GM23338 (cell line): ENCODE measurements around the gene GTF3C1. TPM values are rescaled to one million over a fixed set of nuclear protein-coding genes. Genes with fewer than 3 reads are reported as not detected.

ENCODE experiments used
- CREB1 ChIP-seq: fragments of 250-450 bp; sonication (Bioruptor Pico); IDR thresholded peaks from 2 replicates; pipeline ENCODE4 v1.5.0; 2020; ENCODE audit warnings: low read depth, mild to moderate bottlenecking, moderate library complexity
- EZH2 ChIP-seq: fragments of 200-600 bp; sonication (generic); IDR thresholded peaks from one replicate; pipeline ENCODE4 v1.8.0; 2017; ENCODE audit warnings: antibody characterized with exemption, mild to moderate bottlenecking, low read depth; ENCODE audit not compliant: unreplicated experiment
- EZH2phosphoT487 ChIP-seq: fragments of 200-600 bp; sonication (generic); IDR thresholded peaks from one replicate; pipeline ENCODE4 v1.8.1; 2018; ENCODE audit warnings: antibody characterized with exemption; ENCODE audit not compliant: unreplicated experiment
- NANOG ChIP-seq: IDR thresholded peaks from 2 replicates; pipeline ENCODE4 v1.6.1; 2016; ENCODE audit warnings: antibody characterized with exemption, borderline replicate concordance
- ZNF114 ChIP-seq: fragments of 250-450 bp; sonication (Bioruptor Pico); IDR thresholded peaks from 2 replicates; pipeline ENCODE4 v1.5.0; 2020; ENCODE audit warnings: mild to moderate bottlenecking, moderate library complexity
- ZNF462 ChIP-seq: fragments of 250-450 bp; sonication (Bioruptor Pico); IDR thresholded peaks from 2 replicates; pipeline ENCODE4 v1.5.0; 2020; ENCODE audit warnings: mild to moderate bottlenecking, moderate library complexity
- polyA plus RNA-seq: library from polyadenylated mRNA; unstranded; fragments of >200 nt; fragmentation: Nextera tagmentation; extraction: Ambion mirVana; gene quantifications from 2 replicates; pipeline ENCODE4 v1.2.1, GENCODE V29; 2016
- total RNA-seq: library from RNA; depleted of rRNA; stranded (reverse); fragments of >200 nt; shearing (Covaris generic); gene quantifications from 2 replicates; pipeline ENCODE4 v1.2.3, GENCODE V29; 2014
- TF ChIP-seq, protein P1 (sequence below), 2 experiments: fragments of 200-600 bp in 1 of 2; sonication (generic) in 1 of 2; conservative IDR thresholded peaks; 2 replicates each; pipeline versions ENCODE4 v1.5.1 to v1.6.1; 2016 to 2017; ENCODE audit warnings: antibody characterized with exemption in 2 of 2, low read depth in 2 of 2, mild to moderate bottlenecking in 2 of 2, moderate library complexity in 1 of 2

The GTF3C1 gene
- total and polyA plus RNA-seq, 2 experiments from 2014 or later, result 78.5 to 138 TPM

GRCh38 chr16:27499659-27500055 lies 50.1 kb downstream of the GTF3C1 start (continued):
- TF ChIP-seq ZNF462 (CRISPR knock-in tag), result no peak
- TF ChIP-seq EZH2, result no peak
- no peak for TF ChIP-seq NANOG
- TF ChIP-seq CREB1 (CRISPR knock-in tag), result no peak
- TF ChIP-seq, protein P1, sequence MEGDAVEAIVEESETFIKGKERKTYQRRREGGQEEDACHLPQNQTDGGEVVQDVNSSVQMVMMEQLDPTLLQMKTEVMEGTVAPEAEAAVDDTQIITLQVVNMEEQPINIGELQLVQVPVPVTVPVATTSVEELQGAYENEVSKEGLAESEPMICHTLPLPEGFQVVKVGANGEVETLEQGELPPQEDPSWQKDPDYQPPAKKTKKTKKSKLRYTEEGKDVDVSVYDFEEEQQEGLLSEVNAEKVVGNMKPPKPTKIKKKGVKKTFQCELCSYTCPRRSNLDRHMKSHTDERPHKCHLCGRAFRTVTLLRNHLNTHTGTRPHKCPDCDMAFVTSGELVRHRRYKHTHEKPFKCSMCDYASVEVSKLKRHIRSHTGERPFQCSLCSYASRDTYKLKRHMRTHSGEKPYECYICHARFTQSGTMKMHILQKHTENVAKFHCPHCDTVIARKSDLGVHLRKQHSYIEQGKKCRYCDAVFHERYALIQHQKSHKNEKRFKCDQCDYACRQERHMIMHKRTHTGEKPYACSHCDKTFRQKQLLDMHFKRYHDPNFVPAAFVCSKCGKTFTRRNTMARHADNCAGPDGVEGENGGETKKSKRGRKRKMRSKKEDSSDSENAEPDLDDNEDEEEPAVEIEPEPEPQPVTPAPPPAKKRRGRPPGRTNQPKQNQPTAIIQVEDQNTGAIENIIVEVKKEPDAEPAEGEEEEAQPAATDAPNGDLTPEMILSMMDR (conservative IDR thresholded peaks at IDR 0.05; ENCODE audit: low read depth in 2 of 2), result no peak
- no peak for TF ChIP-seq ZNF114 (CRISPR knock-in tag)
- TF ChIP-seq EZH2phosphoT487, result no peak
